ENCODE data around the gene USP10. TPM values are rescaled to one million over a fixed set of nuclear protein-coding genes. Genes with fewer than 3 reads are reported as not detected.
A peak's percentile ranks its signal among the peaks of the same experiment; 100 is the strongest.

USP10 gene
- total RNA-seq, 4 donors from 2014 or later: 61.1 to 103 (median 74.4) TPM

DNA sequence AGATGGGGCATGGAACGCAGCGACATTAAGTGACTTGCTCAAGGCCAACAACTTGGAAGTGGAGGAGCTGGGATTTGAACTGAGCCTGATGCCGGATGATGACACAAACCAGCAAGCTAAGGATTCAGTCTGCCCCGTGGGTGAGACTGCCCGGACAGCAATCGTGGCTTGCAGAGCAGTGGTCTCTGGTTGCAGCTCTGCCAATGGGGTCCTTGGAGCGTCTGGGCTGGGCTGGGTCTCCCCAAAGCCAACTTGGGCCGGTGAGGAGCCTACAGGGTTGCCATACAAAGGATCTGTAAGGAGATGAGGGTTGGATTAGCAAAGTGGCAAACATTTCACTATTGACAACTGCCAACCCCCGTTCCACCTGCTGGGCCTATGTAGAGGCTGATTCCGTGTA lies 117.4 kb downstream of the USP10 start:
- intact Hi-C loops (cut with DNase I; ENCODE audit: low total_unique reads) (no loop called here), in situ Hi-C loops (cut with MboI; ENCODE audit: low sequenced_read_pairs in 4 of 4) (no loop called here)
- DNase-seq: no peak
- Histone ChIP-seq H3K9me3 (no peaks in the 10 kb centered on the region), H3K36me3 (no peaks in the 10 kb centered on the region), H3K4me1 (peaks cover 5 to 11% of the 10 kb centered on the region in 2 donors), H3K27ac (no peak overlapping the region), H3K27me3 (peaks cover 0 to 23% (median 17%) of the 10 kb centered on the region in 3 donors), H3K4me3 (no peak overlapping the region)
- ATAC-seq: no peak
- TF ChIP-seq, protein P1, sequence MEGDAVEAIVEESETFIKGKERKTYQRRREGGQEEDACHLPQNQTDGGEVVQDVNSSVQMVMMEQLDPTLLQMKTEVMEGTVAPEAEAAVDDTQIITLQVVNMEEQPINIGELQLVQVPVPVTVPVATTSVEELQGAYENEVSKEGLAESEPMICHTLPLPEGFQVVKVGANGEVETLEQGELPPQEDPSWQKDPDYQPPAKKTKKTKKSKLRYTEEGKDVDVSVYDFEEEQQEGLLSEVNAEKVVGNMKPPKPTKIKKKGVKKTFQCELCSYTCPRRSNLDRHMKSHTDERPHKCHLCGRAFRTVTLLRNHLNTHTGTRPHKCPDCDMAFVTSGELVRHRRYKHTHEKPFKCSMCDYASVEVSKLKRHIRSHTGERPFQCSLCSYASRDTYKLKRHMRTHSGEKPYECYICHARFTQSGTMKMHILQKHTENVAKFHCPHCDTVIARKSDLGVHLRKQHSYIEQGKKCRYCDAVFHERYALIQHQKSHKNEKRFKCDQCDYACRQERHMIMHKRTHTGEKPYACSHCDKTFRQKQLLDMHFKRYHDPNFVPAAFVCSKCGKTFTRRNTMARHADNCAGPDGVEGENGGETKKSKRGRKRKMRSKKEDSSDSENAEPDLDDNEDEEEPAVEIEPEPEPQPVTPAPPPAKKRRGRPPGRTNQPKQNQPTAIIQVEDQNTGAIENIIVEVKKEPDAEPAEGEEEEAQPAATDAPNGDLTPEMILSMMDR (IDR thresholded peaks at IDR 0.05 in 4 of 5, conservative IDR thresholded peaks at IDR 0.05 in 1 of 5): no peak
- no peak for TF ChIP-seq POLR2A (IDR thresholded peaks at IDR 0.05)

- intact Hi-C loops (cut with DNase I; ENCODE audit: low total_unique reads): no loop called here
- H3K36me3 ChIP-seq: no peaks in the 10 kb centered on the region
- no peak overlapping the region for H3K4me3 ChIP-seq
- DNase-seq (no peak), ATAC-seq (no peak)
- no peak overlapping the region for H3K27ac ChIP-seq
- no peaks in the 10 kb centered on the region for H3K9me3 ChIP-seq
- H3K27me3 ChIP-seq: peaks cover 0 to 23% (median 17%) of the 10 kb centered on the region in 3 donors
- in situ Hi-C loops (cut with MboI; ENCODE audit: low sequenced_read_pairs in 4 of 4): no loop called here
- TF ChIP-seq, protein P1 (IDR thresholded peaks at IDR 0.05 in 4 of 5, conservative IDR thresholded peaks at IDR 0.05 in 1 of 5): no peak
- TF ChIP-seq POLR2A (IDR thresholded peaks at IDR 0.05): no peak
- H3K4me1 ChIP-seq: peaks cover 5 to 11% of the 10 kb centered on the region in 2 donors
Observed at GRCh38 chr16:84817613-84818012, 117.8 kb downstream of the USP10 start.

DNA sequence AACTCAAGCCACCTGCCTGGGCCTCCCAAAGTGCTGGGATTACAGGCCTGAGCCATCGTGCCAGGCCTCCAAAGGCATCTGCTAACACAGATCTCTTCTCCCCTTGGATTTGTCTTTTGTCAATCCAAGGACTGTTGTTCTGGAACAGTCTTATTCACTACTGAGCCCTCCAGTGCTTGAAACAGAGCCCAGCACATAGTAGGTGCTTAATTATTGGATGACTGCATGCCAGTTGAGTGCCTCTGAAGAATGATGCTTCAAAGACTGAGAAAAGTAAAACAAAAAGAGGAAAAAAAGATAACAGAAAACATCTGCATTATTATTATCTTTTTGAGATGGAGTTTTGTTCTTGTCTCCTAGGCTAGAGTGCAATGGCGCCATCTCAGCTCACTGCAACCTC lies 118.3 kb downstream of the USP10 start:
- H3K9me3 ChIP-seq: no peaks in the 10 kb centered on the region
- in situ Hi-C loops (cut with MboI; ENCODE audit: low sequenced_read_pairs in 4 of 4): no loop called here
- peaks cover 4 to 23% (median 22%) of the 10 kb centered on the region in 3 donors for H3K27me3 ChIP-seq
- TF ChIP-seq POLR2A (IDR thresholded peaks at IDR 0.05): no peak
- TF ChIP-seq, protein P1 (IDR thresholded peaks at IDR 0.05 in 4 of 5, conservative IDR thresholded peaks at IDR 0.05 in 1 of 5): no peak
- ATAC-seq: no peak
- no peaks in the 10 kb centered on the region for H3K36me3 ChIP-seq
- H3K4me3 ChIP-seq: no peak overlapping the region
- DNase-seq: no peak
- H3K27ac ChIP-seq: no peak overlapping the region
- intact Hi-C loops (cut with DNase I; ENCODE audit: low total_unique reads): no loop called here
- H3K4me1 ChIP-seq: peaks cover 5 to 11% of the 10 kb centered on the region in 2 donors

- TF ChIP-seq, protein P1 (IDR thresholded peaks at IDR 0.05 in 4 of 5, conservative IDR thresholded peaks at IDR 0.05 in 1 of 5): no peak
- TF ChIP-seq POLR2A (IDR thresholded peaks at IDR 0.05): no peak
- H3K36me3 ChIP-seq: no peaks in the 10 kb centered on the region
- in situ Hi-C loops (cut with MboI; ENCODE audit: low sequenced_read_pairs in 4 of 4) (no loop called here), intact Hi-C loops (cut with DNase I; ENCODE audit: low total_unique reads) (no loop called here)
- H3K4me1 ChIP-seq: peaks cover 5 to 11% of the 10 kb centered on the region in 2 donors
- ATAC-seq (no peak), DNase-seq (no peak)
- no peaks in the 10 kb centered on the region for H3K9me3 ChIP-seq
- peak overlapping the region in 1 of 4 donors; percentile 15 for H3K27ac ChIP-seq
- peak overlapping the region; percentile 58 to 71 (median 62) for H3K4me3 ChIP-seq
- H3K27me3 ChIP-seq: peaks cover 9 to 26% (median 23%) of the 10 kb centered on the region in 3 donors
Observed at GRCh38 chr16:84818989-84819643, 119.3 kb downstream of the USP10 start.
